Gastroesophageal sphincter (tissue), 4 donors: ENCODE data around the gene PHLPP1. TPM values are rescaled to one million over a fixed set of nuclear protein-coding genes. Genes with fewer than 3 reads are reported as not detected.

ENCODE experiments used
- ATAC-seq: fragments of 150-250 bp; one replicate; pipeline ENCODE4 v1.9.1; 2016; ENCODE audit warnings: mild to moderate bottlenecking, moderate library complexity
- H3K27ac ChIP-seq, 4 donors: fragments of 200-600 bp; sonication (generic) in 3 of 4; 1 replicate in 3 of 4; 2 replicates in 1 of 4; pipeline ENCODE4 v1.5.1; 2016 to 2019
- H3K27me3 ChIP-seq: fragments of 200-600 bp; sonication (generic); one replicate; pipeline ENCODE4 v1.5.1; 2019
- H3K36me3 ChIP-seq, 2 donors: fragments of 200-600 bp; sonication (generic); one replicate each; pipeline ENCODE4 v1.5.1; 2019; ENCODE audit warnings: control low read depth in 1 of 2
- H3K4me1 ChIP-seq, 3 donors: fragments of 200-600 bp; sonication (generic); 1 replicate in 2 of 3; 2 replicates in 1 of 3; pipeline ENCODE4 v1.5.1; 2016 to 2019; ENCODE audit warnings: control low read depth in 2 of 3
- H3K4me3 ChIP-seq, 2 donors: fragments of 200-600 bp; sonication (generic); one replicate each; pipeline ENCODE4 v1.5.1; 2019; ENCODE audit warnings: mild to moderate bottlenecking in 1 of 2, moderate library complexity in 1 of 2
- H3K9me3 ChIP-seq, 3 donors: fragments of 200-600 bp; sonication (generic); one replicate each; pipeline ENCODE4 v1.5.1; 2017 to 2019; ENCODE audit warnings: control low read depth in 2 of 3
- EP300 ChIP-seq: sonication (generic); formaldehyde crosslinking; IDR thresholded peaks from one replicate; pipeline ENCODE4 v1.6.1; 2017; ENCODE audit warnings: antibody characterized with exemption, mild to moderate bottlenecking
- POLR2A ChIP-seq, 2 donors: fragments of 450-650 bp; IDR thresholded peaks; one replicate each; pipeline ENCODE4 v1.6.1; 2017; ENCODE audit warnings: antibody characterized with exemption in 2 of 2, mild to moderate bottlenecking in 2 of 2, moderate library complexity in 1 of 2
- POLR2AphosphoS5 ChIP-seq: sonication (generic); formaldehyde crosslinking; IDR thresholded peaks from one replicate; pipeline ENCODE4 v1.6.1; 2017; ENCODE audit warnings: antibody characterized with exemption
- WGBS, 2 donors: methylation state at CpG; one replicate each; pipeline ENCODE4 v1.1.5; 2018; ENCODE audit warnings: low coverage in 1 of 2; 5-methylcytosine and 5-hydroxymethylcytosine counted together
- total RNA-seq, 4 donors: library from RNA; depleted of rRNA; stranded (reverse); fragments of >200 nt; gene quantifications; one replicate each; pipeline ENCODE4 v1.1.0, GENCODE V29; 2016
- TF ChIP-seq, protein P1 (sequence below), 4 experiments: fragments of 200-600 bp in 2 of 4; fragments of 450-650 bp in 2 of 4; sonication (generic) in 1 of 4; IDR thresholded peaks; one replicate each; pipeline ENCODE4 v1.5.1; 2017 to 2019; ENCODE audit warnings: antibody characterized with exemption in 4 of 4, mild to moderate bottlenecking in 2 of 4, moderate library complexity in 2 of 4

PHLPP1 gene
- total RNA-seq, 4 donors from 2014 or later = 10.8 to 19.1 (median 16.3) TPM

DNA sequence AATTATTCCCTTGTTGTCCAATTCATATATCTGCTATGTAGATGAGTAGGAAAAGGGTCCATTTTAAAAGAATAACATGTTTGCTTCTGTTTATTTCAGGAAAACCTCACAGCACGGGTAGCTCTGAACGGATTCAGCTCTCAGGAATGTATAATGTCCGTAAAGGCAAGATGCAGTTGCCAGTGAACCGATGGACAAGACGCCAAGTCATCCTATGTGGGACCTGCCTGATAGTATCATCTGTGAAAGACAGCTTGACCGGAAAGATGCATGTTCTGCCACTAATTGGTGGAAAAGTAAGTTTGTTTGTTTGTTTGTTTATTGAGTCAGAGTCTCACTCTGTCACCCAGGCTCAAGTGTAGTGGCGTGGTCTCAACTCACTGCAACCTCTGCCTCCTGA, 114.6 kb downstream of the PHLPP1 start:
- WGBS, 2 donors = 98% methylated on average over 6 of the region's 7 CpGs
- ATAC-seq = no peak

DNA sequence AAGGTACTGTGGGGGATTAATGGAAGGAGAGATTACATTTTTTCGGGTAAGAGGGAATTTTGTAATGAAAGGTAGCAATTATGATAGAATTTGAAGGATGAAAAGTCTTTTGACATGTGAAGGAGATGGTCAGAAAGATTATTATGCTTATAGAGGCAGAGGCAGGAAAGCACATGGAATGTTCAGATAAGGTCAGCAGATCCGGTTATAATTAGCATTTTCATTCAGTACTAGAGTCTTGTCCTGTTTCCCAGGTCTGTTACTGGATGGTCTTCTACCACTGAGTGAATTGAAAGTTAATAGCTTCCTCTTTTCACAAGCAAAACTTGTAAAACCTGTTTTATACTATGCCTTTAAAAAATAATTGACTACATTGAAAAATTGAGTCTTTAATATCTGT, 116.9 kb downstream of the PHLPP1 start:
- no peak overlapping the region for H3K27ac ChIP-seq
- ATAC-seq = no peak
- no peak overlapping the region for H3K4me3 ChIP-seq
- H3K36me3 ChIP-seq = peaks cover 0 to 9% of the 10 kb centered on the region in 2 donors
- no peaks in the 10 kb centered on the region for H3K27me3 ChIP-seq
- no peaks in the 10 kb centered on the region for H3K9me3 ChIP-seq
- TF ChIP-seq, protein P1, sequence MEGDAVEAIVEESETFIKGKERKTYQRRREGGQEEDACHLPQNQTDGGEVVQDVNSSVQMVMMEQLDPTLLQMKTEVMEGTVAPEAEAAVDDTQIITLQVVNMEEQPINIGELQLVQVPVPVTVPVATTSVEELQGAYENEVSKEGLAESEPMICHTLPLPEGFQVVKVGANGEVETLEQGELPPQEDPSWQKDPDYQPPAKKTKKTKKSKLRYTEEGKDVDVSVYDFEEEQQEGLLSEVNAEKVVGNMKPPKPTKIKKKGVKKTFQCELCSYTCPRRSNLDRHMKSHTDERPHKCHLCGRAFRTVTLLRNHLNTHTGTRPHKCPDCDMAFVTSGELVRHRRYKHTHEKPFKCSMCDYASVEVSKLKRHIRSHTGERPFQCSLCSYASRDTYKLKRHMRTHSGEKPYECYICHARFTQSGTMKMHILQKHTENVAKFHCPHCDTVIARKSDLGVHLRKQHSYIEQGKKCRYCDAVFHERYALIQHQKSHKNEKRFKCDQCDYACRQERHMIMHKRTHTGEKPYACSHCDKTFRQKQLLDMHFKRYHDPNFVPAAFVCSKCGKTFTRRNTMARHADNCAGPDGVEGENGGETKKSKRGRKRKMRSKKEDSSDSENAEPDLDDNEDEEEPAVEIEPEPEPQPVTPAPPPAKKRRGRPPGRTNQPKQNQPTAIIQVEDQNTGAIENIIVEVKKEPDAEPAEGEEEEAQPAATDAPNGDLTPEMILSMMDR (IDR thresholded peaks at IDR 0.05) = no peak
- no peak for TF ChIP-seq EP300
- no peak for TF ChIP-seq POLR2A (IDR thresholded peaks at IDR 0.05)
- TF ChIP-seq POLR2AphosphoS5 = no peak
- 63 to 81% methylated on average over 2 of the region's 2 CpGs for WGBS, 2 donors
- peaks cover 0 to 22% (median 1%) of the 10 kb centered on the region in 3 donors for H3K4me1 ChIP-seq

More for the DNA sequence above, 114.6 kb downstream of the PHLPP1 start:
- peaks cover 0 to 30% (median 4%) of the 10 kb centered on the region in 3 donors for H3K4me1 ChIP-seq
- no peaks in the 10 kb centered on the region for H3K27me3 ChIP-seq
- H3K27ac ChIP-seq = no peak overlapping the region
- TF ChIP-seq, protein P1 (IDR thresholded peaks at IDR 0.05) = no peak
- TF ChIP-seq POLR2A (IDR thresholded peaks at IDR 0.05) (no peak), EP300 (no peak), POLR2AphosphoS5 (no peak)
- peaks cover 0 to 9% of the 10 kb centered on the region in 2 donors for H3K36me3 ChIP-seq
- no peaks in the 10 kb centered on the region for H3K9me3 ChIP-seq
- no peak overlapping the region for H3K4me3 ChIP-seq

DNA sequence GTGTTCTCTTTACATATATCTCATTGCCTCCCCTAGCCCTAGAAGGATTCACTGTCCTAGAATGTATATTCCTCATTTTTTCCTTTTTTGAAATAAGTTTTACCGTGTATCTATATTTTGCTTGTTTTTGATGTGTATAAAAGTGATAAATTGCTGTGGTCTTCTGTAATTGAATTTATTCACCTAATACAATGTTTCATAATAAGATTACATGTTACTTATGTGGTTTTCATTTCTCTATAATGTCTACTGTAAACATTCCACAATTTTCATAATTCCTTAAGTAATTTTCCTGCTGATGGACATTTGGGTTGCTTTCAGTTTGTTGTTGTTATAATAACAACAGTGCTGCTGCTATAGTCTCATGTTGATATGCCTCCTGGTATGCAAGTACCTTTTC, 118.2 kb downstream of the PHLPP1 start:
- Histone ChIP-seq H3K27ac (no peak overlapping the region), H3K4me3 (no peak overlapping the region), H3K9me3 (no peaks in the 10 kb centered on the region), H3K4me1 (peaks cover 0 to 10% (median 0%) of the 10 kb centered on the region in 3 donors), H3K27me3 (no peaks in the 10 kb centered on the region), H3K36me3 (peaks cover 0 to 9% of the 10 kb centered on the region in 2 donors)
- ATAC-seq = no peak
- TF ChIP-seq EP300 (no peak), POLR2A (IDR thresholded peaks at IDR 0.05) (no peak), POLR2AphosphoS5 (no peak)
- TF ChIP-seq, protein P1 (IDR thresholded peaks at IDR 0.05) = no peak
- WGBS, 2 donors = 78 to 86% methylated on average over 1 of the region's 1 CpG

DNA sequence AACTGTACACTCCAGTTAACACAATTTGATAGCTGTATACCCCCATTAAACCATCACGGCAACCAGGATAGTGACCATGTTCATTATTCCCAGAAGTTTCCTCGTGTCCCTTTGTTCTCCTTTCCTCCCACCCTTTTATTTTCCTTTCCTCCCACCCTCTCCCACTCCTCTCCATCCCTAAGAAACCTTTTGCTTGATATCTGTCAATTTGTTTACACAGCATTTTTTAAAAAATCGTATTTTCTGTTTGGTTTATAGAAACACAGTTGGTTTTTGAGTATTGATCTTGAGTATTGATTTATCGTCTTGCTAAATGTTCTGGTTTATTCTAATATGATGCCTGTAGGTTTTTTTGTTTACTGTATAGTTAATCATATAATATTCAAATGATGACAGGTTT, 119.4 kb downstream of the PHLPP1 start:
- H3K9me3 ChIP-seq = no peaks in the 10 kb centered on the region
- peaks cover 0 to 5% (median 0%) of the 10 kb centered on the region in 3 donors for H3K4me1 ChIP-seq
- TF ChIP-seq EP300 (no peak), POLR2AphosphoS5 (no peak), POLR2A (IDR thresholded peaks at IDR 0.05) (no peak)
- TF ChIP-seq, protein P1 (IDR thresholded peaks at IDR 0.05) = no peak
- 68 to 92% methylated on average over 4 of the region's 4 CpGs for WGBS, 2 donors
- H3K36me3 ChIP-seq = peaks cover 0 to 9% of the 10 kb centered on the region in 2 donors
- no peak overlapping the region for H3K27ac ChIP-seq
- H3K4me3 ChIP-seq = no peak overlapping the region
- H3K27me3 ChIP-seq = no peaks in the 10 kb centered on the region
- ATAC-seq = no peak

DNA sequence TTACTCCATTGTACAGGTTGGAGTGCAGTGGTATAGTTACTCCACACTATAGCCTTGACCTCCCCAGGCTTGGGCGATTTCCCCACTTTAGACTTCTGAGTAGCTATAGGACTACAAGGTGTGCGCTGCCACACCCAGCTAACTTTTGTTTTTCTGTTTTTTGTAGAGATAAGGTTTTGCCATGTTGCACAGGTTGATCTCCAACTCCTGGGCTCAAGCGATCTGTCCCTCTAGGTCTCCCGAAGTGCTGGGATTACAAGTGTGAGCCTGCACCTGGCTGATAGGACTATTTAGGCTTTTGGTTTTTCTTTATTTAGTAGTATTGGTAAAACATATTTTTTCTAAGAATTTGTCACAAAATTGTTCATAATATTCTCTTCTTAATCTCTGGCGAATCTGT, 121.7 kb downstream of the PHLPP1 start:
- 93 to 99% methylated on average over 5 of the region's 5 CpGs for WGBS, 2 donors

More for the DNA sequence above, 121.7 kb downstream of the PHLPP1 start:
- Histone ChIP-seq H3K27me3 (no peaks in the 10 kb centered on the region), H3K4me1 (peaks cover 0 to 4% (median 0%) of the 10 kb centered on the region in 3 donors), H3K27ac (no peak overlapping the region), H3K4me3 (no peak overlapping the region), H3K9me3 (no peaks in the 10 kb centered on the region), H3K36me3 (no peaks in the 10 kb centered on the region)
- ATAC-seq = no peak
- no peak for TF ChIP-seq POLR2A (IDR thresholded peaks at IDR 0.05)
- TF ChIP-seq EP300 = no peak
- no peak for TF ChIP-seq POLR2AphosphoS5
- TF ChIP-seq, protein P1 (IDR thresholded peaks at IDR 0.05) = no peak
